Activated naive CD8-positive, alpha-beta T cell treated with anti-CD3 and anti-CD28 coated beads, Interleukin-2, amount 10 ng/mL, durations not matched to agents 7 days and 5 days (primary cell): Measurements from ENCODE around the gene TMC6. TPM values are rescaled to one million over a fixed set of nuclear protein-coding genes. Genes with fewer than 3 reads are reported as not detected.

Experiments used
- ATAC-seq: fragments of 150-1000 bp; cut with Tn5 transposase; one replicate; pipeline ENCODE4 v1.10.0; 2021; ENCODE audit warnings: low read depth, moderate library complexity
- POLR2A ChIA-PET: fragments of 350-600 bp; sonication (Branson Sonifier 250); formaldehyde crosslinking; loops from one replicate; lab custom pipeline; 2021; ENCODE audit warnings: antibody characterized with exemption; lab: Charles Lee
- DNase-seq: peaks from one replicate; pipeline ENCODE4 v3.0.0; 2021
- H3K27ac Mint-ChIP-seq: one replicate; pipeline ENCODE4 v1.8.0; 2022; ENCODE audit warnings: mild to moderate bottlenecking, mixed read lengths
- H3K27me3 Mint-ChIP-seq: one replicate; pipeline ENCODE4 v1.8.0; 2022; ENCODE audit warnings: mild to moderate bottlenecking, moderate library complexity, mixed read lengths
- H3K36me3 Mint-ChIP-seq: one replicate; pipeline ENCODE4 v1.8.0; 2021; ENCODE audit warnings: mild to moderate bottlenecking, mixed read lengths
- H3K4me1 Mint-ChIP-seq: one replicate; pipeline ENCODE4 v1.8.0; 2021; ENCODE audit warnings: mixed read lengths
- H3K4me3 Mint-ChIP-seq: one replicate; pipeline ENCODE4 v1.8.0; 2022; ENCODE audit warnings: mild to moderate bottlenecking, moderate library complexity, mixed read lengths
- H3K9me3 Mint-ChIP-seq: one replicate; pipeline ENCODE4 v1.8.0; 2021; ENCODE audit warnings: mixed read lengths
- total RNA-seq, 2 experiments: library from RNA; stranded (reverse); gene quantifications; one replicate each; pipeline ENCODE4 v1.2.3, GENCODE V29; 2021

The TMC6 gene
- total RNA-seq, 2 experiments from 2014 or later, result 638 to 646 TPM

- Mint-ChIP-seq H3K4me3 (peak overlapping the region; percentile 42), H3K4me1 (peaks cover 52% of the 10 kb centered on the region), H3K9me3 (no peaks in the 10 kb centered on the region), H3K27me3 (no peaks in the 10 kb centered on the region), H3K36me3 (peaks cover 38% of the 10 kb centered on the region), H3K27ac (peak overlapping the region; percentile 82)
- no peak for ATAC-seq
- no peak for DNase-seq
- POLR2A ChIA-PET, result interaction anchor here (1.5 to 14.8 kb wide), 4 partner anchors 8 to 41 kb away, joined by 6 to 380 read pairs (median 26); partner anchors contain the start of genes TMC6 and TMC8
Measured at GRCh38 chr17:78135858-78136500, 7.4 kb upstream of the TMC6 start.

GRCh38 chr17:78134899-78135385, 6.4 kb upstream of the TMC6 start:
- H3K27ac Mint-ChIP-seq, result no peak overlapping the region

GRCh38 chr17:78133971-78134898, 5.7 kb upstream of the TMC6 start:
- Mint-ChIP-seq H3K4me3 (peak overlapping the region; percentile 93), H3K27ac (peak overlapping the region; percentile 81), H3K9me3 (no peaks in the 10 kb centered on the region), H3K27me3 (no peaks in the 10 kb centered on the region), H3K36me3 (peaks cover 44% of the 10 kb centered on the region), H3K4me1 (peaks cover 53% of the 10 kb centered on the region)
- DNase-seq, result peak; percentile 79
- POLR2A ChIA-PET, result interaction anchor here (1.4 to 14.8 kb wide), 4 partner anchors 9 to 1400 kb away, joined by 3 to 380 read pairs (median 26); partner anchors contain the start of genes TMC6 and TMC8
- peak; percentile 11 for ATAC-seq

More at GRCh38 chr17:78134899-78135385, 6.4 kb upstream of the TMC6 start:
- ATAC-seq (no peak), DNase-seq (no peak)
- H3K4me3 Mint-ChIP-seq, result peak overlapping the region; percentile 10
- peaks cover 44% of the 10 kb centered on the region for H3K36me3 Mint-ChIP-seq
- H3K9me3 Mint-ChIP-seq, result no peaks in the 10 kb centered on the region
- H3K27me3 Mint-ChIP-seq, result no peaks in the 10 kb centered on the region
- peaks cover 51% of the 10 kb centered on the region for H3K4me1 Mint-ChIP-seq
- POLR2A ChIA-PET, result interaction anchor here (0.6 to 14.8 kb wide), 5 partner anchors 9 to 1401 kb away, joined by 3 to 380 read pairs (median 11); partner anchors contain the start of genes TMC6 and TMC8

- Mint-ChIP-seq H3K27ac (peak overlapping the region; percentile 81), H3K4me1 (peaks cover 49% of the 10 kb centered on the region), H3K27me3 (no peaks in the 10 kb centered on the region), H3K36me3 (peaks cover 44% of the 10 kb centered on the region), H3K9me3 (no peaks in the 10 kb centered on the region), H3K4me3 (peak overlapping the region; percentile 93)
- POLR2A ChIA-PET, result interaction anchor here (1.2 to 14.8 kb wide), 5 partner anchors 9 to 1399 kb away, joined by 3 to 380 read pairs (median 11); partner anchors contain the start of genes TMC6 and TMC8
- DNase-seq (no peak), ATAC-seq (no peak)
Measured at GRCh38 chr17:78133179-78133951, 4.8 kb upstream of the TMC6 start.

- Mint-ChIP-seq H3K27me3 (no peaks in the 10 kb centered on the region), H3K9me3 (no peaks in the 10 kb centered on the region), H3K27ac (peak overlapping the region; percentile 81), H3K36me3 (peaks cover 45% of the 10 kb centered on the region), H3K4me1 (peaks cover 46% of the 10 kb centered on the region), H3K4me3 (peak overlapping the region; percentile 93)
- DNase-seq (no peak), ATAC-seq (no peak)
- POLR2A ChIA-PET, result interaction anchor here (1.2 to 14.8 kb wide), 5 partner anchors 9 to 54 kb away, joined by 3 to 380 read pairs (median 40); partner anchors contain the start of genes TMC6 and TMC8
Measured at GRCh38 chr17:78132767-78133178, 4.2 kb upstream of the TMC6 start.

- H3K27ac Mint-ChIP-seq, result peak overlapping the region; percentile 81
- POLR2A ChIA-PET, result interaction anchor here (0.6 to 14.8 kb wide), 7 partner anchors 8 to 174 kb away, joined by 3 to 380 read pairs (median 3); partner anchors contain the start of genes TMC6, TMC8 and TNRC6C
- no peaks in the 10 kb centered on the region for H3K9me3 Mint-ChIP-seq
- peaks cover 41% of the 10 kb centered on the region for H3K4me1 Mint-ChIP-seq
- peak; percentile 13 for ATAC-seq
- peaks cover 45% of the 10 kb centered on the region for H3K36me3 Mint-ChIP-seq
- H3K4me3 Mint-ChIP-seq, result peak overlapping the region; percentile 99
- peak; percentile 84 for DNase-seq
- H3K27me3 Mint-ChIP-seq, result no peaks in the 10 kb centered on the region
Measured at GRCh38 chr17:78132084-78132676, 3.6 kb upstream of the TMC6 start.

- H3K27me3 Mint-ChIP-seq, result no peaks in the 10 kb centered on the region
- peak overlapping the region; percentile 100 for H3K27ac Mint-ChIP-seq
- no peaks in the 10 kb centered on the region for H3K9me3 Mint-ChIP-seq
- DNase-seq, result peak; percentile 72
- H3K36me3 Mint-ChIP-seq, result peaks cover 47% of the 10 kb centered on the region
- ATAC-seq, result no peak
- POLR2A ChIA-PET, result interaction anchor here (0.6 to 14.8 kb wide), 14 partner anchors 7 to 1460 kb away, joined by 3 to 380 read pairs (median 4); partner anchors contain the start of genes AFMID, TK1, TMC6 and TMC8
- H3K4me1 Mint-ChIP-seq, result peaks cover 37% of the 10 kb centered on the region
- H3K4me3 Mint-ChIP-seq, result peak overlapping the region; percentile 99
Measured at GRCh38 chr17:78131172-78132083, 2.9 kb upstream of the TMC6 start.

- POLR2A ChIA-PET, result interaction anchor here (0.6 to 13.9 kb wide), 14 partner anchors 8 to 1762 kb away, joined by 3 to 380 read pairs (median 4); partner anchors contain the start of genes AFMID, TK1 and TNRC6C
- H3K27me3 Mint-ChIP-seq, result no peaks in the 10 kb centered on the region
- H3K4me3 Mint-ChIP-seq, result peak within 1 kb of the TSS; percentile 99
- ATAC-seq, result peak; percentile 53
- H3K27ac Mint-ChIP-seq, result peak within 1 kb of the TSS; percentile 100
- peaks cover 32% of the 10 kb centered on the region for H3K4me1 Mint-ChIP-seq
- H3K36me3 Mint-ChIP-seq, result peaks cover 44% of the 10 kb centered on the region
- peak; percentile 80 for DNase-seq
- H3K9me3 Mint-ChIP-seq, result no peaks in the 10 kb centered on the region
Measured at GRCh38 chr17:78130437-78131101, 2.0 kb upstream of the TMC6 start, which contains the start of gene TMC8. TSS of gene TMC8 (plus strand) at chr17:78130771. CDS start at chr17:78131589, 818 bp downstream.

- DNase-seq (peak; percentile 58), ATAC-seq (no peak)
- POLR2A ChIA-PET, result interaction anchor here (0.6 to 13.9 kb wide), 12 partner anchors 9 to 1863 kb away, joined by 3 to 380 read pairs (median 3); partner anchors contain the start of genes AFMID, TK1 and TNRC6C
- peak overlapping the region; percentile 100 for H3K27ac Mint-ChIP-seq
- H3K9me3 Mint-ChIP-seq, result no peaks in the 10 kb centered on the region
- peaks cover 41% of the 10 kb centered on the region for H3K36me3 Mint-ChIP-seq
- peak overlapping the region; percentile 99 for H3K4me3 Mint-ChIP-seq
- no peaks in the 10 kb centered on the region for H3K27me3 Mint-ChIP-seq
- peaks cover 30% of the 10 kb centered on the region for H3K4me1 Mint-ChIP-seq
Measured at GRCh38 chr17:78130090-78130436, 1.5 kb upstream of the TMC6 start.

- no peaks in the 10 kb centered on the region for H3K9me3 Mint-ChIP-seq
- peak overlapping the region; percentile 100 for H3K27ac Mint-ChIP-seq
- no peaks in the 10 kb centered on the region for H3K27me3 Mint-ChIP-seq
- DNase-seq, result peak; percentile 60
- peaks cover 31% of the 10 kb centered on the region for H3K4me1 Mint-ChIP-seq
- peaks cover 39% of the 10 kb centered on the region for H3K36me3 Mint-ChIP-seq
- H3K4me3 Mint-ChIP-seq, result peak overlapping the region; percentile 99
- no peak for ATAC-seq
- POLR2A ChIA-PET, result interaction anchor here (0.6 to 13.9 kb wide), 8 partner anchors 9 to 1862 kb away, joined by 3 to 380 read pairs (median 4); no protein-coding TSS in a partner anchor
Measured at GRCh38 chr17:78129351-78130089, 965 bp upstream of the TMC6 start.
